ENCODE results near the gene FAM217B. TPM values are rescaled to one million over a fixed set of nuclear protein-coding genes. Genes with fewer than 3 reads are reported as not detected.
A peak's percentile ranks its signal among the peaks of the same experiment; 100 is the strongest.

The FAM217B gene
- total and polyA plus RNA-seq, 4 donors = 0.88 to 5.0 (median 1.7) TPM

DNA sequence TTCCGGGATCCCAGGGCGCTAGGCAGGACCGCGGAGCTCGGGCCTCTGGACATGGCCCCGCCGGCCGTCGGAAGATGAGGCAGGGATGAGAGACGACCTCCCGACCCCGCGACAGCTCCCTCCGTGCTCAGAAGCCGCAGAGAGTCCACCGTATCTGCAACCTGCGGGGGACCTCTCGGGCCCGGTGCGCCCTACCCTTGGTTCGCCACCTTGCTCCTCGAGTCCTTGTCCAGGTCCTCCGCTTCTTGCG is 385 bp upstream of the FAM217B start:
- peaks cover 0 to 8% (median 5%) of the 10 kb centered on the region in 4 donors for H3K36me3 ChIP-seq (ENCODE audit: control insufficient read depth in 4 of 4, insufficient read depth in 3 of 4, low read depth in 1 of 4, low read length in 3 of 4)
- H3K27me3 ChIP-seq (ENCODE audit: control insufficient read depth in 4 of 4, insufficient read depth in 4 of 4, low read length in 3 of 4) = no peaks in the 10 kb centered on the region
- peak overlapping the region; percentile 1 to 80 for H3K9ac ChIP-seq (ENCODE audit: low read depth in 1 of 2, low read length in 2 of 2)
- H3K4me1 ChIP-seq (ENCODE audit: control insufficient read depth in 4 of 4, insufficient read depth in 4 of 4, low read length in 3 of 4) = peaks cover 8 to 17% (median 13%) of the 10 kb centered on the region in 4 donors
- no peak for DNase-seq (ENCODE audit: low spot score)
- TF ChIP-seq, protein P1, sequence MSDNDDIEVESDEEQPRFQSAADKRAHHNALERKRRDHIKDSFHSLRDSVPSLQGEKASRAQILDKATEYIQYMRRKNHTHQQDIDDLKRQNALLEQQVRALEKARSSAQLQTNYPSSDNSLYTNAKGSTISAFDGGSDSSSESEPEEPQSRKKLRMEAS (IDR thresholded peaks at IDR 0.05) = no peak
- TF ChIP-seq YY1 (IDR thresholded peaks at IDR 0.05) (no peak), SP1 (IDR thresholded peaks at IDR 0.05) (no peak), RXRA (IDR thresholded peaks at IDR 0.05) (no peak), TAF1 (conservative IDR thresholded peaks at IDR 0.05) (no peak)
- TF ChIP-seq, protein P2, sequence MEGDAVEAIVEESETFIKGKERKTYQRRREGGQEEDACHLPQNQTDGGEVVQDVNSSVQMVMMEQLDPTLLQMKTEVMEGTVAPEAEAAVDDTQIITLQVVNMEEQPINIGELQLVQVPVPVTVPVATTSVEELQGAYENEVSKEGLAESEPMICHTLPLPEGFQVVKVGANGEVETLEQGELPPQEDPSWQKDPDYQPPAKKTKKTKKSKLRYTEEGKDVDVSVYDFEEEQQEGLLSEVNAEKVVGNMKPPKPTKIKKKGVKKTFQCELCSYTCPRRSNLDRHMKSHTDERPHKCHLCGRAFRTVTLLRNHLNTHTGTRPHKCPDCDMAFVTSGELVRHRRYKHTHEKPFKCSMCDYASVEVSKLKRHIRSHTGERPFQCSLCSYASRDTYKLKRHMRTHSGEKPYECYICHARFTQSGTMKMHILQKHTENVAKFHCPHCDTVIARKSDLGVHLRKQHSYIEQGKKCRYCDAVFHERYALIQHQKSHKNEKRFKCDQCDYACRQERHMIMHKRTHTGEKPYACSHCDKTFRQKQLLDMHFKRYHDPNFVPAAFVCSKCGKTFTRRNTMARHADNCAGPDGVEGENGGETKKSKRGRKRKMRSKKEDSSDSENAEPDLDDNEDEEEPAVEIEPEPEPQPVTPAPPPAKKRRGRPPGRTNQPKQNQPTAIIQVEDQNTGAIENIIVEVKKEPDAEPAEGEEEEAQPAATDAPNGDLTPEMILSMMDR (IDR thresholded peaks at IDR 0.05; ENCODE audit: low read depth, low read length, missing input control) = no peak
- peak overlapping the region; percentile 96 to 97 for H3K27ac ChIP-seq (ENCODE audit: low read depth in 1 of 2, low read length in 2 of 2)
- 3% methylated on average over 24 of the region's 24 CpGs for WGBS
- H3K4me3 ChIP-seq (ENCODE audit: low read depth in 1 of 3, low read length in 3 of 3) = peak overlapping the region; percentile 78 to 97 (median 80)
- H3K9me3 ChIP-seq (ENCODE audit: control insufficient read depth in 4 of 4, low read length in 3 of 4) = peaks cover 0 to 2% (median 0%) of the 10 kb centered on the region in 4 donors

DNA sequence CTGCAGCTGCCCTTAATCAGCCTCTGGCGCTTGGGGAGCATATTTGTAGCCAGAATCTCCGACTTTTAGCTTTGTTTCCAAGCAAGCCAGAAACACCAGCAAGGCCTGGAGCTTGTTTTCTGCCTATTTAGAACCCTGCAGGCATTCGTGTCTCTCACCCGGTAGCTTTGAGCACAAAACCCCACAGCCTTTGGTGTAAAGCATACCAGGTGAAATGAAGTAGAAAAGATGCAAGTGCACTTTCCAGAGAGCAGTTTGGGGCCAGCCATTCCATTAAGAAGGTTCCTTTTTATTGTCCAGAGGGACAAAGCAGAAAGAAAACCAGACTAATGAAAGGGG is 736 bp downstream of the FAM217B start:
- peaks cover 0 to 8% (median 6%) of the 10 kb centered on the region in 4 donors for H3K36me3 ChIP-seq (ENCODE audit: control insufficient read depth in 4 of 4, insufficient read depth in 3 of 4, low read depth in 1 of 4, low read length in 3 of 4)
- H3K27me3 ChIP-seq (ENCODE audit: control insufficient read depth in 4 of 4, insufficient read depth in 4 of 4, low read length in 3 of 4) = no peaks in the 10 kb centered on the region
- 5% methylated on average over 4 of the region's 4 CpGs for WGBS
- TF ChIP-seq, protein P3, sequence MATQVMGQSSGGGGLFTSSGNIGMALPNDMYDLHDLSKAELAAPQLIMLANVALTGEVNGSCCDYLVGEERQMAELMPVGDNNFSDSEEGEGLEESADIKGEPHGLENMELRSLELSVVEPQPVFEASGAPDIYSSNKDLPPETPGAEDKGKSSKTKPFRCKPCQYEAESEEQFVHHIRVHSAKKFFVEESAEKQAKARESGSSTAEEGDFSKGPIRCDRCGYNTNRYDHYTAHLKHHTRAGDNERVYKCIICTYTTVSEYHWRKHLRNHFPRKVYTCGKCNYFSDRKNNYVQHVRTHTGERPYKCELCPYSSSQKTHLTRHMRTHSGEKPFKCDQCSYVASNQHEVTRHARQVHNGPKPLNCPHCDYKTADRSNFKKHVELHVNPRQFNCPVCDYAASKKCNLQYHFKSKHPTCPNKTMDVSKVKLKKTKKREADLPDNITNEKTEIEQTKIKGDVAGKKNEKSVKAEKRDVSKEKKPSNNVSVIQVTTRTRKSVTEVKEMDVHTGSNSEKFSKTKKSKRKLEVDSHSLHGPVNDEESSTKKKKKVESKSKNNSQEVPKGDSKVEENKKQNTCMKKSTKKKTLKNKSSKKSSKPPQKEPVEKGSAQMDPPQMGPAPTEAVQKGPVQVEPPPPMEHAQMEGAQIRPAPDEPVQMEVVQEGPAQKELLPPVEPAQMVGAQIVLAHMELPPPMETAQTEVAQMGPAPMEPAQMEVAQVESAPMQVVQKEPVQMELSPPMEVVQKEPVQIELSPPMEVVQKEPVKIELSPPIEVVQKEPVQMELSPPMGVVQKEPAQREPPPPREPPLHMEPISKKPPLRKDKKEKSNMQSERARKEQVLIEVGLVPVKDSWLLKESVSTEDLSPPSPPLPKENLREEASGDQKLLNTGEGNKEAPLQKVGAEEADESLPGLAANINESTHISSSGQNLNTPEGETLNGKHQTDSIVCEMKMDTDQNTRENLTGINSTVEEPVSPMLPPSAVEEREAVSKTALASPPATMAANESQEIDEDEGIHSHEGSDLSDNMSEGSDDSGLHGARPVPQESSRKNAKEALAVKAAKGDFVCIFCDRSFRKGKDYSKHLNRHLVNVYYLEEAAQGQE (IDR thresholded peaks at IDR 0.05) = no peak
- TF ChIP-seq, protein P2 (IDR thresholded peaks at IDR 0.05; ENCODE audit: low read depth, low read length, missing input control) = no peak
- no peak for TF ChIP-seq GABPA (IDR thresholded peaks at IDR 0.05 in 1 of 2, conservative IDR thresholded peaks at IDR 0.05 in 1 of 2)
- TF ChIP-seq EGR1 (IDR thresholded peaks at IDR 0.05; ENCODE audit: low read depth in 2 of 2) = no peak
- TF ChIP-seq HNF4G (IDR thresholded peaks at IDR 0.05) = no peak
- TF ChIP-seq, protein P1 (IDR thresholded peaks at IDR 0.05) = no peak
- no peak for TF ChIP-seq RAD21 (IDR thresholded peaks at IDR 0.05)
- no peak for TF ChIP-seq RXRA (IDR thresholded peaks at IDR 0.05)
- no peak for TF ChIP-seq TAF1 (conservative IDR thresholded peaks at IDR 0.05)
- TF ChIP-seq YY1 (IDR thresholded peaks at IDR 0.05) = no peak
- TF ChIP-seq JUND (IDR thresholded peaks at IDR 0.05) = no peak
- TF ChIP-seq, protein P4, sequence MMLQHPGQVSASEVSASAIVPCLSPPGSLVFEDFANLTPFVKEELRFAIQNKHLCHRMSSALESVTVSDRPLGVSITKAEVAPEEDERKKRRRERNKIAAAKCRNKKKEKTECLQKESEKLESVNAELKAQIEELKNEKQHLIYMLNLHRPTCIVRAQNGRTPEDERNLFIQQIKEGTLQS (IDR thresholded peaks at IDR 0.05) = no peak
- peak overlapping the region; percentile 78 to 97 (median 80) for H3K4me3 ChIP-seq (ENCODE audit: low read depth in 1 of 3, low read length in 3 of 3)
- peaks cover 0 to 2% (median 0%) of the 10 kb centered on the region in 4 donors for H3K9me3 ChIP-seq (ENCODE audit: control insufficient read depth in 4 of 4, low read length in 3 of 4)
- no peak for DNase-seq (ENCODE audit: low spot score)
- H3K4me1 ChIP-seq (ENCODE audit: control insufficient read depth in 4 of 4, insufficient read depth in 4 of 4, low read length in 3 of 4) = peaks cover 8 to 17% (median 13%) of the 10 kb centered on the region in 4 donors
- peak overlapping the region; percentile 13 to 88 for H3K9ac ChIP-seq (ENCODE audit: low read depth in 1 of 2, low read length in 2 of 2)
- peak overlapping the region; percentile 96 to 97 for H3K27ac ChIP-seq (ENCODE audit: low read depth in 1 of 2, low read length in 2 of 2)

Measured in liver (tissue), 9 donors.